Kidney capillary endothelial cell (primary cell): Measurements from ENCODE around the gene GPC1.

Experiments used
- DNase-seq: peaks from one replicate; pipeline ENCODE4 v3.0.0-alpha.2; 2018; ENCODE audit warnings: low spot score

GPC1 gene

GRCh38 chr2:240430595-240430994 is 4.9 kb upstream of the GPC1 start:
- DNase-seq = no peak

GRCh38 chr2:240431271-240431660 is 4.2 kb upstream of the GPC1 start:
- no peak for DNase-seq

- DNase-seq = no peak
These were observed 3.6 kb upstream of the GPC1 start for GRCh38 chr2:240431661-240432424.

DNA sequence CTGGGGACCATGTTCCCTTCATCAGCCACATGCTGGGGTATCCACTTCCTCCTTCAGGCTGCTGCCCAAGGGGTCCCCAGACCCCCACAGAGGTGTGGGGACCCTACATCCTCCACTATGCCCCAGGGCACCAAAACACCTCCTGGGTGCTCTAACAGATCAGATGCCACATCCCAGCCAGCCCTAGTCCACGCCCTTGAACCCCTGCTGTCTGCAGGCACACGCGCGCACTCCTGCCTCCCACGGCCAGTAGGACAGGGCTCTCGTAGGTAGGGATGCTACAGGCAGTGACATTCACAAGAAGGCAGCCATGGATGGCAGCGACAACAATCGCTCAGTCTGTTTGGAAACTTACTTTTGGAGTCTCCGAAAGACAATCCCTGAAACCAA is 3.0 kb upstream of the GPC1 start:
- no peak for DNase-seq

DNA sequence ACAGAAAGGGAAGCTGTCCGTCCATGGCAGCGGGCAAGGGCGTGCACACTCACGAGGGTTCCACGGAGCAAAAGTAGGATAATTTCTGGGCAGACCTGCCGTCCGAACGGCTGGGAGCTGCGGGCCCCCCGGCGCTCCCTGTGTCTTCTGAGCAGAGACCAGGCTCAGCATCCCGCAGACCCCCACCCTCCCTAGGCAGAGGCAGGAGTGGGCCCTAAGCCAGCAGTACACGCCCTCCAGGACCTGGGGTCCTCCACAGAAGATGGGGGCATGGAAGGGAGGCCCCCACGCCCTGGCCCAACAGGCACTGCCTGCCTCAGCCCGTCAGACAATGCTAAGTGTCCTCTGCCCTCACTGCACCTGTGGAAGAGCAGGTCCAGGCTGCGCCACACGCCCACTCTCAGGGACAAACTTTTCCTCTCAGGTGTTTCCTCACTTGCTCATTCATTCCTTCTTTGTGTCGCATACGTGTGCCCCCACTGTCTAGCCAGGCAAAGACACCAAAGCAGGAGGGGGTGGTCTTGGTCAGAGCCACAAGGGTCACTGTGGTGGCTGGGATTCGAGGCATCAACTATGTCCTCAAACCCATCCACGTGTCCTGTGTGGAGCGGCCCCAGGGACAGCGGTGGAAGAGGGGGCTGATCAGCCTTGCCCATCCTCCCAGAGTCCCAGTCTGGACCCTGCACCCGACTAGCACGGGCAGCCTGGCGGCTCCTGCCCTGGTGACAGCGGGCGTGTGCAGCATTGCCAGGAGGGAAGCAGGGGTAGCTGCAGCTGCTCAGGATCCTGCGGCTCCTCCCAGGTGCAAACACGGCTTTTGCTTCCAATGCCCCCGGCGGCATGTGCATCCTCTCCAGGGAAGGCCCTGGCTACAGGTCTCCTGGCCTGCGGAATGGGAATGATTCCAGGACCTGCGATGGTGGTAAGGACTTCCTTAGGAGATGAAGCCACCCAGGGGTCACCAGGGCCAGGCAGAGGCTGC is 2.4 kb upstream of the GPC1 start:
- DNase-seq = no peak

DNA sequence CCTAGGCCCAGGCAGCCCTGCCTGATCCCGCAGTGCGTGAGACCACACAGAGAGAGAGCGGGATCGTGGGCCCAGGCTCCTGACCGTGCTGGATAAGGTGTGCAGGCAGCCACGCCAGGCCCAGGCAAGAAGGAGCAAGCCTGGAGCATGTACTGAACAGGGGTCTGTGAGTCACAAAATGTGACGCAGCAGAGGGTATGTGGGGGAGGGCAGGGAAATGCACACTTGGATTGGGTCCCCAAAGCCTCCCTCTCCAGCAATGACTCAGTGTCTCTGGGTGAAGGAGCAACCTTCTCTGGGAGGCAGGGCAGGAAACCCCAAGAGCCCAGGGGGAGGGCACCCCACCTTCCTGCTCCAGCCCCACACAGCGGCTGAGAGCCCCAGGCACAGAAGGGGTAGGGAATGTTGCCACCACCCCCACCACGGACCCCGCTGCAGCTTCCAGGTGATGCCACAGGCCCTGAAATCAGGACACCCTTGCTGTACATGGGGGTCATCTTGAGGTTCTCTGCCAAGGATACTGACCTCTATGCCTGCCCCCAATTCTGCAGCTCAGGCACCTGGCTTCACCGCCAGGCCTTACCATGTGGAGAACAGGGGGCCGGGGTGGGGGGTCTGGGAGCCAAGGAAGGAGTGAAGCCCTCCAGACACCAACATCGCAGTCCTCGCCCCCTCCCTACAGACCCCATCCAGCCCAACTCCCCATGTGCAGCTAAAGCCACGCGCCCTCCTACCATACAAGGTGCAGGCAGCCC is 1.3 kb upstream of the GPC1 start:
- DNase-seq = no peak

- no peak for DNase-seq
These were observed 571 bp upstream of the GPC1 start for GRCh38 chr2:240434728-240435456.

GRCh38 chr2:240435948-240436682 is 652 bp downstream of the GPC1 start:
- no peak for DNase-seq

DNA sequence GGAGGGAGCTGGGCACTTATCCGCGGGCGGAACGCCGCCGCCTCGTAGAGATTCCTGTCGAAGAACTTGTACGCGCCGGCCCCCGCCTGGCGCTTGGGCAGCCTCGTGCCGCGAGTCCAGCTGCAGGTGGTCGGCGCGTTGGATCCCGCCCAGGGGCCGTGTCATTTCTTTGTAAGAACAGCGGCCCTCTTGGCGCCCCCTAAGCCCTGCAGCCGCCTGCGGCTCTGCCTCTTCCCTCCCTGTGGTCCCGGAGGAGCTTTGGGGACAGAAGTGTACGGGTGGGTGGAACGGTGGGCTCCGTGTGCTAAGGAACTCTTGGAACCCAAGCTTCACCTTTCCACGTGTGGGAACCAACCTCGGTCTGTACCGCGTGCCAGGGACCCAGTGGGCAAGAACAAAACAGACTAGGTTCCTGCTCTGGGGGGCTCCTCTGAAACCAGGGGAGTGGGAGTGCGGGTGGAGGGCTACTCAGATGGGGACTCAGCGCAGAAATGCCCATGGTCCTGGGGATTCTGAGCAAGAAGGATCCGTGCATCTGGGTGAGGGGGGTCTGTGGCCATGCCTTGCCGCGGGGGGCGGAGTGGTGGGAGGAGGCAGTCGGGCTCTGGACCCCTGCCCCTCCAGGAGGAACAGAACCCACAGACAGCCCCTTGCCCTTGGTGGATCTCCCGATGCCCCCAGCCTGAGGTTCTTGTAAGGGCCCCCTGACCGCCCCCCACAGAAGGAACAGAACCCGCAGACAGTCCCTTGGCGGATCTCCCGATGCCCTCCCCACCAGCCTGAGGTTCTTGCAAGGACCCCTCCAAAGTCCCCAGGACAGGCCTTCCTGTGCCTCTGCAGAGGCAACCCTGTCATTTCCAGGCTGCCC is 1.5 kb downstream of the GPC1 start:
- no peak for DNase-seq

DNA sequence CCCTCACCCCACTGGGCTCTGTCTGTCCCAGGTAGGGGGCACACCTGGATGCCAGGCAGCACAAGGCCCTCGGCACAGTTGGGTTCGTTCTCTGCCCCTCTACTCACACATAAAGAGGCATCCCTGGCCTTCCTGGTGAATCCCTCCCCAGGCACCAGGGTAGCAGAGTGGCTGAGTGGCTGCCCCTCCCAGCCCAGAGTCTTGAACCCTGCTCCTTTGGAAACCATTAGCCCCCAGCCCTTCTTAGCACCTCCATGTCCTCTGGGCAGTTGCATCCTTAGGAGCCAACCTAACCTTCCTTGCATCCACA is 2.0 kb downstream of the GPC1 start:
- no peak for DNase-seq

- peak; percentile 51 for DNase-seq
These were observed 2.7 kb downstream of the GPC1 start for GRCh38 chr2:240437861-240438809.

DNA sequence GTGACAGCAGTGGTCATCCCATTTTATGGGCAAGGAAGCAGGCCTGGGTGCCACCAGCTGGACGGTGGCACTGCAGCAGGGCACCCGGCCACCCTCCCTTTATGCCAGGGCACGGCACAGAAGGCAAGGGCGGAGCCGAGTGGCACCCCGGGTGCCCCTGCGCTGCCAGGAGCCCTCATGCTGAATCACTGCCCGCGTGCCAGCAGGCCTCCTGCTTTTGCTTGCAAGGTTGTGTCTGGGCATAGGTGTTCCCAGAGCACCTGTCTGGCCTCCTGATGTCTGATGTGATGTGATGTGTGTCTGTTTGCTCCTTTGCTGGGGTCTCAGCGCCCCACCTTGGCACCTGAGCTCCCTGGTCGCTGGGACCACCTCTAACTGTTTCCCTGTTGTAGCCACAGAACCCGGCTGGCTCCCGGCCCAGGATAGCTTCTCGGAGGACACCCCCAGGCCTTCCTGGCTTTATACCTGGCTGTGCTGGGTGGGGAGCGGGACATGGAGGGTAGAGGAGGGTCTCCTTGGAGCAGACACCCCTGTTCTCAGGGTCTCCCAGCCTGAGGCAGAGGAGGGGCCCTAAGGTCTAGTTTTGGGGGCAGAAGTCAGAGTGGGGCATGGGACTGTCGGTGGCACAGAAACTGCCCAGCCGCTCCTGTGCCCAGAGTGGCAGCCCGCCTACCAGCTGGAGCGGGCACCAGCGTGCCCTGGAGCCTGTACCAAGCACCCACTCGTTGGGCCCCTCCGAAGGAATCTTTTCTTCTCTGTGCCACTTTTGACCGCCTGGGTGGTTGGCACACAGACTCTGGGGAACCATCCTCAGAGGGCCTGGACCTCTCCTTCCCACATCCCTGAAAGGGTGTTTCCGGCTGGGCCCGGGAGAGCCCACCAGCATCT is 3.6 kb downstream of the GPC1 start:
- DNase-seq = no peak

DNA sequence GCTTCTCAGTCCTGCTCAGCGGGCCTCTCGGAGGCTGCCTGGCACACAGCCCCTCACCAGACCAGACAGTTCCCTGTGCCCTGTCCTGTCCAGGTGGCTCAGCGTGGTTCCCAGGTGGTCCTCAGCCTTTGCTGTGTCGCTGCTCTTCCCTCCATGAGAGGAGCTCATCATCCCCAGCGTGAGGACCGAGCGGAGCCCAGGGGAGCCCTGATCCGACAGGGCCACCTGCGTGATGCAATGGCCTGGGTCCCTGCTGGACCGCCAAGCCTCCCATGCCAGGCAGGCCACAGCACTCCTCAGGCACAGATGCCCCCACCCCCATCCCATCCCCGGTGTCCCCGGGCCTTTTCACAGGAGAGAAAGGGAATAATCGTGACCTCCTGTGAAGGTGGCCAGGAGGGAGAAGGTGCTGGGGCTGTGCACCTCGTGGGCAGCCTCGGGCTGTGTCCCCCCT is 4.3 kb downstream of the GPC1 start:
- DNase-seq = no peak

DNA sequence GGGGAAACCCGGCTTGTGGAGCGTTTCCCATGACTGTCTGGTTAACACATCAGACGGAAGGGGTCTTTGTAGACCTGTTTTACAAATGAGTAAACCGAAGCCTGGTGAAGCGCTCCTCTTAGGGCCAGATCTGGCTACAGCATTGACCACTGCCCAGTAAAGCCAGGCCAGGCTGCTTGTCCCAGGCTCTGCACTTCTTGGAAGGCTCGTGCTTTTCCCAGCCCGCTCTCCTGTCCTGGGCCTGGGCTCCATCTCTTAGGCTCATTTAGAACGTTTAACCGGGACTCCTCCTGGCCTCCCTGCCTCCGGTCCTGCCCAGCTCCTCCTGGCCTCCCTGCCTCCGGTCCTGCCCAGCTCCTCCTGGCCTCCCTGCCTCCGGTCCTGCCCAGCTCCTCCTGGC is 4.8 kb downstream of the GPC1 start:
- no peak for DNase-seq

DNA sequence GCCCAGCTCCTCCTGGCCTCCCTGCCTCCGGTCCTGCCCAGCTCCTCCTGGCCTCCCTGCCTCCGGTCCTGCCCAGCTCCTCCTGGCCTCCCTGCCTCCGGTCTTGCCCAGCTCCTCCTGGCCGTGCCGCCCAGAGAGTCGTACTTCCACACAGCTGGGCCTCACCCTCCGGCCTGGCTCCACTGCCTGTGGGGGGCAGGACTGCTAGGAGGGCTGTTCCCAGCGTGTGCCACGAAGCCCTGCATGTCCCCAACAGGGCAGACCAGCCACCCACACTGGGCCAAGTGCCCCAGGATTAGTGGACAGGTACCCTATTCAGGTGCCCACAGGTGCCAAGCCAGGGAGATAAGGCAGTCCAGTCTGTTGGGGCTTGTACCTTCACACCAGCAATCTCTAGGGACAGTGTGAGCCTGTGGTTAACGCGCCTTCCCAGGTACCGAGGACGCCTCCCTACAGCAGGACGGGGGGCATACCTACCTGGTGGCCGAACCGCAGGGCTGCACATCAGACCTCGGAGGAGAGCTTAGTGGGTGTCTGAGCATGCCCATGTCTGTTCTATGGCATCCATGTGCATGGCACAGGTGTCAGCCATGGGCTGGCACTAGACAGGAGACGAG is 5.3 kb downstream of the GPC1 start:
- DNase-seq = no peak

- DNase-seq = no peak
These were observed 6.0 kb downstream of the GPC1 start for GRCh38 chr2:240441326-240441992.

DNA sequence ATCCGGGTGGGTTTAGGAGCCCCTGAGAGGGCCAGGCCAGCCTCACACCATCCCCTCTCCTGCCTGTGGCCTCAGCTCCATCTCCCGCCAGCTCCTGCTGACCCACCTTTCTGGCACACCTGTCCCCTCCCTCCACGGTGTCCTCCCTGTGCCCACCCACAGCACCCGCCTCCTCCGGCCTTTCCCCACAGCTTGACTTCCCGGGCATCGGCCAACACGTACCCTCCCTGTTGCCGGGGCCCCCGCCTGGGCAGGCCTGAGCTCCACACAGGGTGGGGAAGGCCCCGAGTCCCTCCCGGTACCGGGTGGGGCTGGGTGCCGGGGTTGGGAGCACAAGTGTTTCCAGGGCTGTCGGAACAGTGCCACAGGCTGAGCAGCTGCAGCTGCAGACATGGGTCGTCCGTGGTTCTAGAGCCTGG is 6.5 kb downstream of the GPC1 start:
- no peak for DNase-seq
